Activated naive CD8-positive, alpha-beta T cell treated with anti-CD3 and anti-CD28 coated beads for 36 hours (primary cell): ENCODE results near the gene GOLGA6L10. TPM values are rescaled to one million over a fixed set of nuclear protein-coding genes. Genes with fewer than 3 reads are reported as not detected.
A peak's percentile ranks its signal among the peaks of the same experiment; 100 is the strongest.
"Not testable (repeated sequence)": the region's sequence is repeated elsewhere in the genome, so short reads cannot be mapped to it uniquely, and the experiment has no call there.

Experiments
- DNase-seq: peaks from one replicate; pipeline ENCODE4 v3.0.0; 2021
- H3K27ac Mint-ChIP-seq: one replicate; pipeline ENCODE4 v1.8.0; 2022; ENCODE audit warnings: mild to moderate bottlenecking, moderate library complexity, mixed read lengths
- H3K27me3 Mint-ChIP-seq: one replicate; pipeline ENCODE4 v1.8.0; 2022; ENCODE audit warnings: mild to moderate bottlenecking, mixed read lengths
- H3K36me3 Mint-ChIP-seq: one replicate; pipeline ENCODE4 v1.8.0; 2021; ENCODE audit warnings: mild to moderate bottlenecking, mixed read lengths
- H3K4me1 Mint-ChIP-seq: one replicate; pipeline ENCODE4 v1.8.0; 2021; ENCODE audit warnings: mixed read lengths
- H3K4me3 Mint-ChIP-seq: one replicate; pipeline ENCODE4 v1.8.0; 2022; ENCODE audit warnings: mild to moderate bottlenecking, moderate library complexity, mixed read lengths
- H3K9me3 Mint-ChIP-seq: one replicate; pipeline ENCODE4 v1.8.0; 2022; ENCODE audit warnings: mixed read lengths
- total RNA-seq, 2 experiments: library from RNA; stranded (reverse); gene quantifications; one replicate each; pipeline ENCODE4 v1.2.3, GENCODE V29; 2021

Gene GOLGA6L10
- total RNA-seq, 2 experiments from 2014 or later = 1.1 to 1.3 TPM

GRCh38 chr15:82362790-82363189, 13.5 kb upstream of the GOLGA6L10 start:
- not testable (repeated sequence) for H3K36me3 Mint-ChIP-seq, H3K27me3 Mint-ChIP-seq, H3K4me3 Mint-ChIP-seq, H3K9me3 Mint-ChIP-seq, H3K27ac Mint-ChIP-seq, DNase-seq, H3K4me1 Mint-ChIP-seq

GRCh38 chr15:82360618-82361017, 11.3 kb upstream of the GOLGA6L10 start:
- H3K27ac Mint-ChIP-seq, H3K36me3 Mint-ChIP-seq, DNase-seq, H3K4me3 Mint-ChIP-seq, H3K4me1 Mint-ChIP-seq, H3K27me3 Mint-ChIP-seq, H3K9me3 Mint-ChIP-seq: not testable (repeated sequence)

- not testable (repeated sequence) for H3K36me3 Mint-ChIP-seq, DNase-seq, H3K27ac Mint-ChIP-seq, H3K4me1 Mint-ChIP-seq, H3K4me3 Mint-ChIP-seq, H3K9me3 Mint-ChIP-seq, H3K27me3 Mint-ChIP-seq
Measured at GRCh38 chr15:82355055-82355454, 5.8 kb upstream of the GOLGA6L10 start.

GRCh38 chr15:82354546-82354945, 5.3 kb upstream of the GOLGA6L10 start:
- not testable (repeated sequence) for H3K9me3 Mint-ChIP-seq, DNase-seq

GRCh38 chr15:82347645-82348044, 1.6 kb downstream of the GOLGA6L10 start:
- H3K27ac Mint-ChIP-seq, H3K36me3 Mint-ChIP-seq: not testable (repeated sequence)

More at GRCh38 chr15:82354546-82354945, 5.3 kb upstream of the GOLGA6L10 start:
- H3K4me1 Mint-ChIP-seq, H3K4me3 Mint-ChIP-seq, H3K27ac Mint-ChIP-seq, H3K27me3 Mint-ChIP-seq, H3K36me3 Mint-ChIP-seq: not testable (repeated sequence)

GRCh38 chr15:82345176-82345575, 4.1 kb downstream of the GOLGA6L10 start:
- not testable (repeated sequence) for H3K36me3 Mint-ChIP-seq, H3K27ac Mint-ChIP-seq, DNase-seq, H3K4me1 Mint-ChIP-seq, H3K9me3 Mint-ChIP-seq, H3K4me3 Mint-ChIP-seq, H3K27me3 Mint-ChIP-seq

More at GRCh38 chr15:82347645-82348044, 1.6 kb downstream of the GOLGA6L10 start:
- H3K27me3 Mint-ChIP-seq, H3K9me3 Mint-ChIP-seq, H3K4me3 Mint-ChIP-seq, DNase-seq, H3K4me1 Mint-ChIP-seq: not testable (repeated sequence)

DNA sequence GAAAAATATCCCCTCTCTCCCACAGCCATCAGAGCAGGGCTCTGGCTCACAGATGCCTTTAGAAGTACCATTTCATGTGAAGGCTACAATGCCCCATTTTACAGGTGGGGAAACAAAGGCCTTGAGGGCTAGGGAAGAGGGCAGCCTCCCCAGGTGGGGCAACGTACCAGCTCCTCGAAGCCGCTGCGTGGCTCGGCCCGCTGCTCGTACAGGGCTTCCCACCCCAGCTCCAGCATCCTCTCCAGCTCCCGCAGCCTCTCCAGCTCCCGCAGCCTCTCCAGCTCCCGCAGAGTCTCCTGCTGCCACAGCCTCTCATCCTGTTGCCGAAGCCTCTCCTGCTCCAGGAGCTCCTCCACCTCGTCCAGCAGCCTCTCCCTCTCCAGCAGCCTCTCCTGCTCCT, 4.9 kb downstream of the GOLGA6L10 start:
- not testable (repeated sequence) for H3K9me3 Mint-ChIP-seq, H3K27ac Mint-ChIP-seq, DNase-seq, H3K36me3 Mint-ChIP-seq, H3K27me3 Mint-ChIP-seq, H3K4me3 Mint-ChIP-seq, H3K4me1 Mint-ChIP-seq

- H3K4me1 Mint-ChIP-seq, H3K4me3 Mint-ChIP-seq, H3K9me3 Mint-ChIP-seq, H3K27me3 Mint-ChIP-seq, H3K27ac Mint-ChIP-seq, H3K36me3 Mint-ChIP-seq, DNase-seq: not testable (repeated sequence)
Measured at GRCh38 chr15:82343851-82344250, 5.4 kb downstream of the GOLGA6L10 start.

DNA sequence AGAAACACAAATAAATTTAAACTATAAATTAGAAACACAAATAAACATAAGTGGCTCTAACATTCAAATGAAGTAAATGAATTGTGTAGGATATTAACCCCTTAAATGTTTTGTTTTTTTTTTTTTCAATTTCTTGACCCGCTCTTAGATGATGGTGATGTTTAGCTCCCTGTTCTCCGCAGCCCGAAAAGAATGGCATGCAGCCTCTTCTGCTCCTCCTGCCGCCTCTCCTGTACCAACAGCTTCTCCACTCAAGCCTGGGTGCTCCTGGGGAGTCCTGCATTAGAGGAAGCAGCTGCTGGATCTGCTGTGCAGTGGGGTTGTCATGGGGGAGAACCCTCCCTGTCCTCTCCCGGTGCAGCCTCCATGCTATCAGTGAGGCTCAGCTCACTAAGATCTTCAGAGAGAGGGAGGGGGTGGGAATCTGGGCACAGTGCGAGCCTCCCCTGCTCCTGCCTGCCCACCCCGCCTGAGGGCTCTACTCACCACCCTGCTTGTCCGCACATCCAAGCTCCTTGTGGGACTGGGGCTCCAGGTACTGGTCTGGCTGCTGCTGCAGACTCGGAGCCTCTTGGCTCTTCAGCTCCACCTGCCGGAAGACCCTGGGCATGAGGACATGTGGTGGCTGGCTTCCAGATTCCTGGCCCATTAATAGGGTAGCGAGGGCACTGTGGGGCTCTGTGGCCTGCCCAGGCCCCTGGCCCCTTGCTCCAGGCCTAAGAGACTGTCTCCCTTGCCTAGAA, 6.5 kb downstream of the GOLGA6L10 start:
- not testable (repeated sequence) for H3K27ac Mint-ChIP-seq, H3K4me3 Mint-ChIP-seq, H3K9me3 Mint-ChIP-seq, H3K36me3 Mint-ChIP-seq, H3K27me3 Mint-ChIP-seq, H3K4me1 Mint-ChIP-seq
- DNase-seq = peak; percentile 41

DNA sequence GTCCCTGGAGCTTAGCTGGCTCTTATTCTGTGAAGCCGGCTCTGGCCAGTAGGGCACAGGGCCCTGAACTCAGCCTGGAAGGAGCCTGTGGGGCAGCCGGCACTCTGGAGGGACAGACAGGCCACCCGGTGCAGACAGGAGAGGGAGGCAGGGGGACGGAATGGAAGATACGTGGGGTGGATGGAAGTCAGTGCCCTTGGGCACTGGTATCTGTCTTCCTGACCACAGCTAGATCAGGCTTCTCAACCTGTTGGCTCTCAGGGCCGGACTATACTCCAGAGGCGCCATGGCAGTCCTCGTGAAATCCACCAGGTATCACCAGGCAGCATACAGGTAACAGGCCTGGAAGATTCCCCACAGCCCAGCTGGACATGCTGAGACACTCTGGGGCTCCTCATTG, 10.7 kb downstream of the GOLGA6L10 start:
- DNase-seq, H3K4me3 Mint-ChIP-seq, H3K27ac Mint-ChIP-seq, H3K9me3 Mint-ChIP-seq, H3K27me3 Mint-ChIP-seq, H3K36me3 Mint-ChIP-seq, H3K4me1 Mint-ChIP-seq: not testable (repeated sequence)

GRCh38 chr15:82338053-82338452, 11.2 kb downstream of the GOLGA6L10 start:
- not testable (repeated sequence) for H3K27ac Mint-ChIP-seq, H3K9me3 Mint-ChIP-seq, H3K4me1 Mint-ChIP-seq, DNase-seq, H3K36me3 Mint-ChIP-seq, H3K4me3 Mint-ChIP-seq, H3K27me3 Mint-ChIP-seq

- DNase-seq, H3K27ac Mint-ChIP-seq, H3K4me3 Mint-ChIP-seq, H3K9me3 Mint-ChIP-seq, H3K4me1 Mint-ChIP-seq, H3K27me3 Mint-ChIP-seq, H3K36me3 Mint-ChIP-seq: not testable (repeated sequence)
Measured at GRCh38 chr15:82337051-82337450, 12.2 kb downstream of the GOLGA6L10 start.

DNA sequence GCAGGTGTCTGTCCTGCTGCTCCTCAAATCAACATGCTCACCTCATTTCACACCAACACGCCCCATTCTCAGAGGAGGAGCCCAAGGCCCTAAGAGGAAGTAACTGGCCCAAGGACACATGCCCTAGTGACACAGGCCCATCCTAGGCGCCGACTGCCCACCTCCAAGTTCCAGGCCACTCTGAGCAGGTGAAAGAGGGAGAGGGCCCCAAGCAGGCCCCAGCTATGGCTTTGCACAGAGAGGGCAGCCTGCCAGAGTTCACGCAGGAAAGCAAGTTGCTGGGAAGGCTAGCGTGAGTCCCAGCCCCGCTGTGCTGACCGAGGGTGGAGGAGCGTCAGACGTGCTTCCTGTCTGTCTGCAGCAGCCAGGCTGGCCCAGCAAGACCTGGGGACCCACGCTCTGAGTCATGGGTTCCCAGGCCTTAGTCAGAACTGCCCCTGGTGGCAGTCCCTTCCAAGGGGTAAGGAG, 13.1 kb downstream of the GOLGA6L10 start:
- DNase-seq, H3K27me3 Mint-ChIP-seq, H3K27ac Mint-ChIP-seq: not testable (repeated sequence)

GRCh38 chr15:82335006-82335405, 14.3 kb downstream of the GOLGA6L10 start:
- not testable (repeated sequence) for H3K9me3 Mint-ChIP-seq, H3K36me3 Mint-ChIP-seq, H3K4me3 Mint-ChIP-seq, H3K27ac Mint-ChIP-seq, H3K4me1 Mint-ChIP-seq, DNase-seq, H3K27me3 Mint-ChIP-seq

More for the DNA sequence above, 13.1 kb downstream of the GOLGA6L10 start:
- not testable (repeated sequence) for H3K4me3 Mint-ChIP-seq, H3K9me3 Mint-ChIP-seq, H3K4me1 Mint-ChIP-seq, H3K36me3 Mint-ChIP-seq

- not testable (repeated sequence) for H3K27ac Mint-ChIP-seq, H3K9me3 Mint-ChIP-seq, H3K27me3 Mint-ChIP-seq, H3K36me3 Mint-ChIP-seq, DNase-seq, H3K4me1 Mint-ChIP-seq, H3K4me3 Mint-ChIP-seq
Measured at GRCh38 chr15:82334554-82334932, 14.7 kb downstream of the GOLGA6L10 start.
